GM12873 (cell line): ENCODE results near the gene RTCA.

ENCODE experiments used
- TF ChIP-seq, protein P1 (sequence below): IDR thresholded peaks from 2 replicates; pipeline ENCODE4 v1.5.1; 2012; ENCODE audit warnings: low read depth, mild to moderate bottlenecking, moderate library complexity, low read length, control low read depth; ENCODE audit not compliant: insufficient read depth; ENCODE audit errors: missing control alignments

The RTCA gene

DNA sequence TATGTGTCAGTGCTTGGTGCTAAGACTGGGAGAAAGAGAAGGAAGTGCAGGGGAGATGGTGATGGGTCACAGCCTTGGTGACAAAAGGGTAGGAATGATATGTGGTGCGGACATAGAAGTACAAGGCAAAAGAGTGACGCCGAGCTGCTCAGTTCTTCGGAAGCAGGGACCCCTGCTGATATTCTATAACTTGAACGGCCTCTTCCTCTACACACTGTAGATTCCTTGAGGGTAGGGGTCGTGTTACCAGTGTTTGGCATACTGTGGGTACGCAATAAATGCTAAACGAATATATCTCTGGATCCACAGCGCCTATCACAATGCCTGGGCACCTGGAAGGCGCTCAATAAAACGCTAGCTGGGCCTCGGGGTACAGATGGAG, 16.9 kb upstream of the RTCA start:
- TF ChIP-seq, protein P1, sequence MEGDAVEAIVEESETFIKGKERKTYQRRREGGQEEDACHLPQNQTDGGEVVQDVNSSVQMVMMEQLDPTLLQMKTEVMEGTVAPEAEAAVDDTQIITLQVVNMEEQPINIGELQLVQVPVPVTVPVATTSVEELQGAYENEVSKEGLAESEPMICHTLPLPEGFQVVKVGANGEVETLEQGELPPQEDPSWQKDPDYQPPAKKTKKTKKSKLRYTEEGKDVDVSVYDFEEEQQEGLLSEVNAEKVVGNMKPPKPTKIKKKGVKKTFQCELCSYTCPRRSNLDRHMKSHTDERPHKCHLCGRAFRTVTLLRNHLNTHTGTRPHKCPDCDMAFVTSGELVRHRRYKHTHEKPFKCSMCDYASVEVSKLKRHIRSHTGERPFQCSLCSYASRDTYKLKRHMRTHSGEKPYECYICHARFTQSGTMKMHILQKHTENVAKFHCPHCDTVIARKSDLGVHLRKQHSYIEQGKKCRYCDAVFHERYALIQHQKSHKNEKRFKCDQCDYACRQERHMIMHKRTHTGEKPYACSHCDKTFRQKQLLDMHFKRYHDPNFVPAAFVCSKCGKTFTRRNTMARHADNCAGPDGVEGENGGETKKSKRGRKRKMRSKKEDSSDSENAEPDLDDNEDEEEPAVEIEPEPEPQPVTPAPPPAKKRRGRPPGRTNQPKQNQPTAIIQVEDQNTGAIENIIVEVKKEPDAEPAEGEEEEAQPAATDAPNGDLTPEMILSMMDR, result no peak

DNA sequence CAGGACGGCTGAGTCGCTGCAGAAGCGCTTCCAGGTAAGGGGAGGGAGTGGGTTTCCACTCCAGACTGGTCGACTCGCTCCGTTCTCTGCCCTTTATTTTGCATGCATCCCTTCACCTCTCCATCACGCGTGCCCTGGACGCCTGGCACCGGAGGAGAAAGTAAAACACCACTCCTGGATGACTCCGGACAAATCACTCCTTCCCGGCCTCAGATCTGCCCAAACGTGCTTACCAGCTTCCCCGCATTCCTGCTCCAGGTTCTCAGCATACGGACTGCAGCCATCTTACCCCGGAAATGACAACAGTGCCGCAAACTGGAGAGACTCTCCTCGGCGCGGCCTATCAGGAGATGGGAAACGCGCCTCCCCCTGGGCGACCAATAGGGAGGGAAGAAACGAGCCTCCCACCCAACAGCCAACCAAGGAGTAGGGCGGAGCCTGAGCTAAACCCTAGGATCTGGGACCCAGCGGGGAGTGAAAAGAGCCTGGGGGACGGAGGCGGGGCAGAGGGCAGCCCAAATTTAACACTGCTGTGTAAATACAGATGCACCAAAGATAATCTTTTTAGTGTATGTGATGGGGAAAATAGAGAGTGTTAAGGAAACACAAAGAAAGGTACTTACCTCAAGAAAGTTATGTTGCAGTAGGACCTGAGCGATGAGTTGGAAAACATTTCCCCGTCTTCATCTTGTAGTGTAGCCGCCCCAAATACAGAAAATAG, 16.3 kb upstream of the RTCA start, which contains the start of gene DBT:
TSS of gene DBT (minus strand) at position 298 of the 721 bp plus-strand sequence. CDS start at position 284, 14 bp downstream.
- TF ChIP-seq, protein P1, result no peak

DNA sequence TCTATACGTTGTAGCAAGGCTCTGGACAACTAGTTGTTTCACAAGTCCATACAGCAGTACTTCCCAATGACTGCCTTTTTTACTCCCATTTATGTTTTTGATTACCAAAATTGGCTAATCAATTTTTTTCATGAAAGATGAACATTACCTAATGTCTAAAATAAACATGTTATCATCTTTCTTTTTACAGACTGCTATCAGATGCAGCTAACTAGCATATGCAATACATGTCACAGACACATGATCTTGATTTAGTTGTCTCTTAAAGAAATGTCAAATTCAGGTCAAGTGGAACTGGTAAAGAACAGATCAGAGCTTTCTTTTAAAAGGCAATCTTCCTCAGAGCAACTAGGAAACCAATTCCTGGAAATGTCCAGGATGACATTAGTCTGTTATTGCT, 15.8 kb upstream of the RTCA start:
- TF ChIP-seq, protein P1, result no peak

DNA sequence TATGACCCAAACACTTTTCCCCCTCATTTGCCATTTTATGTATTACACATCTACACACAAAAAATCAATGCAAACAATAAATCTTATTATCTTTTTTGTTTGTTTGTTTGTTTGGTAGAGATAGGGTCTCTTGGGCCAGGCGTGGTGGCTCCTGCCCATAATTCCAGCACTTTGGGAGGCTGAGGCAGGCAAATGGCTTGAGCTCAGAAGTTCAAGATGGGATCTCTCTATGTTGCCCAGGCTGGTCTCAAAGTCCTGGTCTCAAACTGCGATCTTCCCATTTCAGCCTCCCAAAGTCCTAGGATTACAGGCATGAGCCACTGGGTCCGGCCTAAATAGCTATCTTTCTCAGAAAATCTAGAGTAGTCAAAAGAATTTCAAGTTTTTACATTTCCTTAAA, 15.2 kb upstream of the RTCA start:
- TF ChIP-seq, protein P1, result no peak

DNA sequence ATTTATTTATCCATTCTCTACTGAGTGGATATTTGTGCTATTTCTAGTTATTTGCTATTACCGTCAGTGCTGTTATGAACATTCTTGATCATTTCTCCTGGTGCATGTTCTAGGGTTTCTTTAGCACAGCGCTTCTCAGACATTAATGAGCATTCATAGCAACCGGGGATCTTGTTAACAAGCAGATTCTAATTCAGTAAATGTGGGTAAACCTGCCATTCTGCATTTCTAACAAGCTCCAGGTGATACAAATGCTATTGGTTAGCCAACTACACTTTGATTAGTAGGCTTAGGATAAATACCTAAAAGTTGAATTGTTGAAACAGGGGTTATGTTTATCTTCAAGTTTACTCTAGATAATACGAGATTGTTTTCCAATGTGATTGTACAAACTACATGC, 13.1 kb upstream of the RTCA start:
- TF ChIP-seq, protein P1, result no peak

DNA sequence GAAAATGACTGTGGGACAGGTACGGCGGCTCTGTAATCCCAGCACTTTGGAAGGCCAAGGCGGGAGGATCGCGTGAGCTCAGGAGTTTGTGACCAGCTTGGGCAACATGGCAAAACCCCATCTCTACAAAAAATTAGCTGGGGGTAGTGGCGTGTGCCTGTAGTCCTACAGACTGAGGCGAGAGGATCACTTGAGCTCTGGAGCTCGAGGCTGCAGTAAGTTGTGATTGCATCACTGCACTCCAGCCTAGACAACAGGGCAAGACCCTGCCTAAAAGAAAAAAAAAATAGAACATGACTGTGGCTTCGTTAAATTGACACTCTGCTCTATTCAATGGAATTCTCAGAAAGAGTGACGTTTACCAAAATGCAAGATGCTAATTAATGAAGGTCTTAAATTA, 12.5 kb upstream of the RTCA start:
- TF ChIP-seq, protein P1, result no peak

DNA sequence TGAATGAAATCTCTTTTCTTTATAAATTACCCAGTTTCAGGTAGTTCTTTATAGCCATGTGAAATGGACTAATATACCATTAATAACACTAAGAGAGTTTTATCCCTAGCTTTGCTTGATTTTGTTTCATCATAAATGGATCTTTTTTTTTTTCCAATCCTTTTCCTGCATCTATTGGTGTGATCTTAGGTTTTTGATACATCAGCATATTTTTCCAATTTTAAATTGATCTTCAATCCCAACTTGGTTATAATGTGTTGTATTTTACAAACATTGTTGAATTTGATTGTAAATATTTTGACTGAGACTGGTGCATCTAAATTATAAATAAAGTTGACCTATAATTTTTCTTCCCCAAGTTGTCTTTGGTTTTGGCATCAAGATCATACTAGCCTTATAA, 4.3 kb upstream of the RTCA start:
- TF ChIP-seq, protein P1, result no peak
